DOHH2 (cell line): Measurements from ENCODE around the gene PIAS1.

Experiments used
- EZH2phosphoT487 ChIP-seq: fragments of 200-600 bp; sonication (generic); IDR thresholded peaks from 2 replicates; pipeline ENCODE4 v1.6.1; 2017; ENCODE audit warnings: borderline replicate concordance, mild to moderate bottlenecking, antibody characterized with exemption, low read length, moderate library complexity, mixed read lengths
- TF ChIP-seq, protein P1 (sequence below): fragments of 200-600 bp; sonication (generic); IDR thresholded peaks from one replicate; pipeline ENCODE4 v1.5.1; 2014; ENCODE audit warnings: antibody characterized with exemption, mild to moderate bottlenecking, low read depth, low read length; ENCODE audit not compliant: poor library complexity, severe bottlenecking

- TF ChIP-seq, protein P1, sequence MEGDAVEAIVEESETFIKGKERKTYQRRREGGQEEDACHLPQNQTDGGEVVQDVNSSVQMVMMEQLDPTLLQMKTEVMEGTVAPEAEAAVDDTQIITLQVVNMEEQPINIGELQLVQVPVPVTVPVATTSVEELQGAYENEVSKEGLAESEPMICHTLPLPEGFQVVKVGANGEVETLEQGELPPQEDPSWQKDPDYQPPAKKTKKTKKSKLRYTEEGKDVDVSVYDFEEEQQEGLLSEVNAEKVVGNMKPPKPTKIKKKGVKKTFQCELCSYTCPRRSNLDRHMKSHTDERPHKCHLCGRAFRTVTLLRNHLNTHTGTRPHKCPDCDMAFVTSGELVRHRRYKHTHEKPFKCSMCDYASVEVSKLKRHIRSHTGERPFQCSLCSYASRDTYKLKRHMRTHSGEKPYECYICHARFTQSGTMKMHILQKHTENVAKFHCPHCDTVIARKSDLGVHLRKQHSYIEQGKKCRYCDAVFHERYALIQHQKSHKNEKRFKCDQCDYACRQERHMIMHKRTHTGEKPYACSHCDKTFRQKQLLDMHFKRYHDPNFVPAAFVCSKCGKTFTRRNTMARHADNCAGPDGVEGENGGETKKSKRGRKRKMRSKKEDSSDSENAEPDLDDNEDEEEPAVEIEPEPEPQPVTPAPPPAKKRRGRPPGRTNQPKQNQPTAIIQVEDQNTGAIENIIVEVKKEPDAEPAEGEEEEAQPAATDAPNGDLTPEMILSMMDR = no peak
- no peak for TF ChIP-seq EZH2phosphoT487
Measured at GRCh38 chr15:68203486-68203885, 149.4 kb downstream of the PIAS1 start.
